C4-2B (cell line): ENCODE data around the gene EPHB4.

ENCODE experiments used
- ZFX ChIP-seq: fragments of 450-650 bp; IDR thresholded peaks from 2 replicates; pipeline ENCODE4 v1.6.1; 2017
- TF ChIP-seq, protein P1 (sequence below): fragments of 450-650 bp; conservative IDR thresholded peaks from 2 replicates; pipeline ENCODE4 v1.5.1; 2017; ENCODE audit warnings: mild to moderate bottlenecking

DNA sequence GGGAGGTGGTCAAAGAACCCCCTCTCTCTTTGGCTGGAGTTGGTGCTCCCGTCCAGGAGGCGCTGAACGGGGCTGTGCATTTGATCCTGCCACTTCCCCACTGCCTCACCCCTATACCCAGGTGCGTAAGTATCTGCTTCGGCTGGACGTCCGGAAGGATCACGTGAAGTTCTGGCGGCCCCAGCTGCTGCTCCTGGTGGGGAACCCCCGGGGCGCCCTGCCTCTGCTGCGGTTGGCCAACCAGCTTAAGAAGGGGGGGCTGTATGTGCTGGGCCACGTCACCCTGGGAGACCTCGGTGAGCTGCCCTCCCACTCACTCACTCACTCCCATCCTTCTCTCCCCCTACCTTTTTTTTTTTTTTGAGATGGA is 34.3 kb upstream of the EPHB4 start:
- TF ChIP-seq, protein P1, sequence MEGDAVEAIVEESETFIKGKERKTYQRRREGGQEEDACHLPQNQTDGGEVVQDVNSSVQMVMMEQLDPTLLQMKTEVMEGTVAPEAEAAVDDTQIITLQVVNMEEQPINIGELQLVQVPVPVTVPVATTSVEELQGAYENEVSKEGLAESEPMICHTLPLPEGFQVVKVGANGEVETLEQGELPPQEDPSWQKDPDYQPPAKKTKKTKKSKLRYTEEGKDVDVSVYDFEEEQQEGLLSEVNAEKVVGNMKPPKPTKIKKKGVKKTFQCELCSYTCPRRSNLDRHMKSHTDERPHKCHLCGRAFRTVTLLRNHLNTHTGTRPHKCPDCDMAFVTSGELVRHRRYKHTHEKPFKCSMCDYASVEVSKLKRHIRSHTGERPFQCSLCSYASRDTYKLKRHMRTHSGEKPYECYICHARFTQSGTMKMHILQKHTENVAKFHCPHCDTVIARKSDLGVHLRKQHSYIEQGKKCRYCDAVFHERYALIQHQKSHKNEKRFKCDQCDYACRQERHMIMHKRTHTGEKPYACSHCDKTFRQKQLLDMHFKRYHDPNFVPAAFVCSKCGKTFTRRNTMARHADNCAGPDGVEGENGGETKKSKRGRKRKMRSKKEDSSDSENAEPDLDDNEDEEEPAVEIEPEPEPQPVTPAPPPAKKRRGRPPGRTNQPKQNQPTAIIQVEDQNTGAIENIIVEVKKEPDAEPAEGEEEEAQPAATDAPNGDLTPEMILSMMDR = no peak
- TF ChIP-seq ZFX = no peak
